CD4-positive, alpha-beta T cell treated with Interleukin-17A for 1 hour (primary cell): ENCODE measurements around the gene CNIH2.
"Not testable (repeated sequence)": the region's sequence is repeated elsewhere in the genome, so short reads cannot be mapped to it uniquely, and the experiment has no call there.

Experiments
- DNase-seq: peaks from one replicate; pipeline ENCODE4 v3.0.0-alpha.2; 2020

Gene CNIH2

DNA sequence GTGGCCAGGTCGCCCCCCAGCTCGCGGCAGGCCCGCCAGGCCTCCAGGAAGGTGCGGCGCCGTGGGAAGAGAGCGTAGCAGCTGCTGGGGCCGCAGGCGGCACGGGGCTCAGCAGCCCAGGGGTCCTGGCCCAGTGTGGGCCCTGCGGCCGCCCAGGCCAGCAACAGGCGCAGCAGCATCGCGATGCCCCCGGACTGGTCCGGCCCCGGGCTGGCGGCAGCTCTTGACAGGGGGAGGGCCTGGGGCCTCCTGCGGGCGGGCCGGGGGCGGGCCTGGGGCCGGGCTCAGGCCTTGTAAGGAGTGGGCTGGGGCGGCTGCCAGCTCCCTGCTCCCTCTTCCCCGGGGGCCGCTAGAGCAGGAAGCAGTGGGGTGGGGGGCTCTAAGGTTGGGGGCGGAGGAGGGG is 38.9 kb downstream of the CNIH2 start, which contains the start of gene CD248:
Gene CD248 (minus strand): TSS at position 196 of the 403 bp plus-strand sequence. CDS start 17 bp downstream, at position 179.
- no peak for DNase-seq

- DNase-seq: peak; percentile 45
These were observed 39.3 kb downstream of the CNIH2 start for GRCh38 chr11:66317322-66317722.

GRCh38 chr11:66317723-66318599 is 40.0 kb downstream of the CNIH2 start:
- peak; percentile 75 for DNase-seq

GRCh38 chr11:66318600-66318970 is 40.6 kb downstream of the CNIH2 start:
- no peak for DNase-seq

DNA sequence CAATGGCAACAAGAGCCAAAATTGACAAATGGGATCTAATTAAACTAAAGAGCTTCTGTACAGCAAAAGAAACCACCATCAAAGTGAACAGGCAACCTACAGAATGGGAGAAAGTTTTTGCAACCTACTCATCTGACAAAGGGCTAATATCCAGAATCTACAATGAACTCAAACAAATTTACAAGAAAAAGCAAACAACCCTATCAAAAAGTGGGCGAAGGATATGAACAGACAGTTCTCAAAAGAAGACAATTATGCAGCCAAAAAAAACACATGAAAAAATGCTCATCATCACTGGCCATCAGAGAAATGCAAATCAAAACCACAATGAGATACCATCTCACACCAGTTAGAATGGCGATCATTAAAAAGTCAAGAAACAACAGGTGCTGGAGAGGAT is 42.3 kb downstream of the CNIH2 start:
- not testable (repeated sequence) for DNase-seq

DNA sequence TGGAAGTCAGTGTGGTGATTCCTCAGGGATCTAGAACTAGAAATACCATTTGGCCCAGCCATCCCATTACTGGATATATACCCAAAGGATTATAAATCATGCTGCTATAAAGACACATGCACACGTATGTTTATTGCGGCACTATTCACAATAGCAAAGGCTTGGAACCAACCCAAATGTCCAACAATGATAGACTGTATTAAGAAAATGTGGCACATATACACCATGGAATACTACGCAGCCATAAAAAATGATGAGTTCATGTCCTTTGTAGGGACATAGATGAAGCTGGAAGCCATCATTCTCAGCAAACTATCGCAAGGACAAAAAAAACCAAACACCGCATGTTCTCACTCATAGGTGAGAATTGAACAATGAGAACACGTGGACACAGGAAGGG is 42.8 kb downstream of the CNIH2 start:
- DNase-seq: not testable (repeated sequence)

- DNase-seq: no peak
These were observed 43.6 kb downstream of the CNIH2 start for GRCh38 chr11:66321606-66322005.

- no peak for DNase-seq
These were observed 44.9 kb downstream of the CNIH2 start for GRCh38 chr11:66322732-66323427.

DNA sequence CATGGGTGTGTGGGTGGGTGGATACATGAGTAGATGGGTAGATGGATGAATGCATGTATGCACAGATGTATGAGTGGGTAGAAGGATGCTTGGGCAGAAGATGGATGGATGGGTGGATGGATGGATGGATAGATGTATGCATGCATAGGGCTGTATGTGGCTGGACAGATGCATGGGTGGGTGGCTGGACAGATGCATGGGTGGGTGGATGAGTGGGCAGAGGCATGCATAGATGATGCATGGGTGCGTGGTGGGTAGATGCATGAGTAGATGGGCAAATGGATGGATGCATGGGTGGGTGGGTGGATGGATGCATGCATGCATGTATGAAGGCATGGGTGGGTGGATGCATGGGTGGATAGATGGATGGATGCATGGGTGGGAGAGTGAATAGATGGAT is 45.7 kb downstream of the CNIH2 start:
- no peak for DNase-seq

- no peak for DNase-seq
These were observed 46.7 kb downstream of the CNIH2 start for GRCh38 chr11:66324664-66325063.

GRCh38 chr11:66325263-66325671 is 47.3 kb downstream of the CNIH2 start:
- no peak for DNase-seq

DNA sequence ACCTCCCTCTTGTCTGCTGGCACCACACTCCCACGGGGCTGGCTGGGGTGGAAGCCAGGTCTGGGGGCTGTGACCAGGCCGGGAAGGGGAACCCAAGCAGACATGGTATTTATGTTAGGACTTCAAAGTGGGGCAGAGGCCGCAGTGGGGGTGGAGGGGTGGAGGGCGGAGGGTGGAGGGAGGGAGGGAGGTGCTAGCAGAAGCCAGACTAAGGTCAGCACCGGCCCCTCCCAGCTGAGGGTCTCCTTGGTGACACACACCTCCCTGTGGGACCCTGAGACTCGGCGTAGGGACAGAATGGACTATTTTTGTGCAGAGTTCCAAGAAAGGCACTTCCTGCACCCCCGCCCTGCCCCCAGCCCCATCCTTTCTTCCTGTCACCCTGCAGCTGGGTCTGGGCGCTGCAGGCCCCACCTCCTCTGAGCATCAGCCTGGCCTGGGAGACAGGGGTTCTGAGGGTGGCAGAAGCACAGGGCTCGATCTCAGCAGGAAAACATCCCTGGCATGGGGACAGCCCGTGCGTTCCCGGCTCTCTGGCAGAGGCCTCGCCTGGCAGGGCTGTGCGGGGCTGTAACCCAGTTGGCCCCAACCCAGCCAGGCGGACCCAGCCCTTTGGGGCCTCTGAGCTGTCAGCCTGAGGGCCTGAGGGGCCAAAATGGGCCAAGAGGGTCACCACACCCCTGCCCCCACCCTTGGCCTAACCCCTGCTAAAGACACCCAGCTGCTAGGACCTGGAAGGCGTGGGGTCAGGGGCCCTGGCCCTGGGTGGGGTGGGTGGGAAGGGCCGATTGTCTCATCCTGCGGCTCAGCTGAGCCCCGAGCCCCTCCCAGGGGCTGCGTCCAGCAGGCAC is 48.5 kb downstream of the CNIH2 start:
- DNase-seq: peak; percentile 34

- no peak for DNase-seq
These were observed 49.4 kb downstream of the CNIH2 start for GRCh38 chr11:66327171-66328030.

DNA sequence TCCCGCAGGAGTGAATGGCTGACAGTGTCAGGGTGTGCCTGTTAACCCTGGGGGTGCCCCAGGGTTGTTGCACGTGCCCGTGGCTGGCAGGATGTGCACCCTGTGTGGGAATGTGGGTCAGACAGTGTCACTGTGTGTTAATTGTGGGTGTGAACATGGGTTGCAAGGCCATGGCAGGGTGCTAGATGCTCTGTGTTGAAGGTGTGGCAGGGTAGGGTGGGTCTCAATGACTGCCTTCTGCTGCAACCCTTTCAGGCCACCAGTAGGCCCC is 50.0 kb downstream of the CNIH2 start:
- DNase-seq: peak; percentile 75

DNA sequence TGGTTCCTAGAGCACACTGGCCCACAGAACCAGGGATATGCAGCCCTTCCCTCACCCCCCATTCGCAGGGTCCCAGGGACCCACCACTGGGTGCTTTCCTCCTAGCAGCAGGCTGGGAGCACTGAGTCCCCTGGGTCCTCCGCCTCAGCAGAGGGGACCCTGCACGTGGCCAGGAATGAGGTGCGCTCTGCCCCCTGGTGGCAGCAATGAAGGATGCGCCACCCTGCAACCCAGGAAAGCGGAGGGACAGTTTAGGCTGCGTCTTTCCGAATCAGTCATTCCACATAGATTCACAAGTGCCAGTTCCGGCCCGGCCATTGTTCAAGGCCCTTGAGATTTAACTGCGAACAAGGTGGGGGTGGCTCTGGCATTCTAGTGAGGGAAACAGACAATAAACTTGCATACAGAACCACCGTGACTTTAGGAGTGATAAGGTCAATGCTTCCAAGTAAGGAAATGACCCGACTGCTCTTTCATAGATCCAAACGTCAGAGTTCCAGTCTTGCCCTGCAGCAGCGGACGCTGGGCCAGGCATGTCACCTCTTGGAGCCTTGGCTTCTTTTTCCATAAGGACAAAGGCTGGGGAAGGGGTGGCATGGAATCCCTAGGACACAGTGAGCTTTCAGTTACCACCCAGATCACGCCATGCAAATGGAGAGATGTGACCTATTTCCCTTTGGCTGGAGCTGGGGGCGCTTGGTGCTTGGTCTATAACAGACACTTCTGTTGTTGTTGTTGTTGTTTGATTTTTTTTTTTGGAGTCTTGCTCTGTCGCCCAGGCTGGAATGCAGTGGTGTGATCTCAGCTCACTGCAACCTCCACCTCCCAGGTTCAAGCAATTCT is 50.5 kb downstream of the CNIH2 start:
- peak; percentile 85 for DNase-seq

- no peak for DNase-seq
These were observed 51.2 kb downstream of the CNIH2 start for GRCh38 chr11:66329165-66329673.

- DNase-seq: no peak
These were observed 53.0 kb downstream of the CNIH2 start for GRCh38 chr11:66330931-66331330.

- no peak for DNase-seq
These were observed 53.8 kb downstream of the CNIH2 start for GRCh38 chr11:66331542-66332370.

GRCh38 chr11:66332371-66333219 is 54.6 kb downstream of the CNIH2 start:
- no peak for DNase-seq
